Activated T-cell treated with anti-CD3 and anti-CD28 coated beads for 4 hours (primary cell): ENCODE results near the gene CDC37.
"Not testable (repeated sequence)": the region's sequence is repeated elsewhere in the genome, so short reads cannot be mapped to it uniquely, and the experiment has no call there.

Source experiments
- DNase-seq: peaks from one replicate; pipeline ENCODE4 v3.0.0-alpha.2; 2020

CDC37 gene

DNA sequence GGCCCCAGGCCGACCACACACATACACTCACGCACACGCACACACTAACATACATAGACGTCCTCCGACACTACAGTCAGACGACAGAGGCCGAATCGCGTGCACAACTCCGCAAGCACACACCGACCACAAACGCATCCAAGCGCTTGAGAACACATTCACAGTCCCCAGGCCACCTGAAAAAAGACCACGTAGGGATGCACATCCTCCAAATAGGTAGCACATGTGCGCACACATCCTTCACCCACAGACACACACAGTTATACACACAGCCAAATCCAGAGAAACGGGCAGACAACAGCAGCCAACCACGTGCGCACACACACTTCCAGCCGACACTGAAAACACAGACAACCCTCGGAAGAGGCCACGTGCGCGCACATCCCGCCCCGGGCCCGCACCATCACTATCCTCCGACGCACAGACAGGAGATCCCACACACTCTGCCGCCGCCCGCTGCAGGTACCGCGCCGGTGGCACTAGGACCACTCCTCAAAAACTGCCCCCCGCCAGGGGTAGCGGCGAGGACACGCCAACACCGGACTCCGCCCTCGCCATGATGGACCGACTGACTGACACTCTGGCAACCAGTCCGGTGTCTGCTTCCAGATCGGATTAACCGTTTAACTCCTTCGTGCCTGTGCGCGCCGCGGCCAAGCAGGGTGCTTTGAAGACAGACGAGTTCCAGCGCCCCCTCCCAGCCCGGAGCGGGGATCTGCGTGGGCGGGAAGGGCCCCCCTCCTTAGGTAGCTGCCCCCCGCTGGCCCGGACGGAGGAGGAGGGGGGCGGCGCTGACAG is 16.5 kb upstream of the CDC37 start:
- DNase-seq: no peak

DNA sequence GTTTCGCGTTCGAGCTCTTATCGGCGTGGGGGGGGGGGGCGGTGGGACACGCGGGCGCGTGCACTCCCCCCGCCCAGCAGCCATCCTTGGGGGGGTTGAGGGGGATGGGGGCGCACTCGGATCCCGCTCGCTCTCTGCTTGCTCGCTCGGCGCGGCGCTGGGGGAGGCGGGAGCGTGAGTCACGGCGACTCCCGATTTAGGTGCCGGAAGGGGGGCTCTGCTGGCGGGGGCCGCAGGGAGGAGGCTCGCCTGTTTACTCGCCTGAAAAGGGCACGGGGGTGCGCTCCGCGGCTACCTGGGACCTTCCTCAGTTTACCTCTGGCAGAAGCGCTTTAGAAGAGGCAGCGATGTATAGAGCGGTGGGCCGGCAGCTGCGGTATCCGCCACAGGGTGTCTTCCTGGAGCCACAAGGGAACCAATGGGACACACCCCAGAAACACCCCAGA is 15.9 kb upstream of the CDC37 start:
- peak; percentile 52 for DNase-seq

DNA sequence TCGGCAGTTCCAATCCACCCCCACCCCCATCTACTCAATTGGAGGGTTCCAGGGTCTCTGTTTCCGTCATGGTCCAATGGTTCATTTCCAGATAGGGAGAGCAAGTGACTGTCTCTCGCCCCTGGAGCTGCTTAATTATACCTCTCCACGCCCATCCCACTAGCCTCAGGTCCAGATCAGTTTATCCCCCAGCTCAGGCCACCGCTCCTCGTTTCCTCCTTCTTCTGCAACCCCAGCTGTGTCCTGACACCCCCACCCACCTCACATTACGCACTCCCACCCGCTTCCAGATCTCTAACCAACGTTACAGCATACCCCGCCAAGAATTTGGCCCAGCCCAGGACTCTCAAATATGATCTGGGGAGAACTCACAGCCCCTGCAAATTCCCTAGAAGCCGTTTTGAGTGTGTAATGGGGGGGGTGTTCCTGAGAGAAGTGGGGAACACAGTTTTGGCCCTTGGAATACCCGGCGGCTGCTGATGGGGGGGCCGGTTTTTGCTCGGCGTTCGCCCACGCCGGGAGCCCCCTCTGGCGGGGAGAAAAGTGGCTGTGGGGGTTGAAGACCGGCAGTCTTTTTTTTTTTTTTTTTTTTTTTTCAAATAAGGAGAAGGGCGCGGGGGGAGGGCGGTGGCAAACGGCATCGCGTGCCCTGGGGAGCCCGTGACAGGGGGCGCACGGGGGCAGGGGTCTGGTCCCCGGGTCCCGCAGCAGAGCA is 15.3 kb upstream of the CDC37 start:
- DNase-seq: no peak

- no peak for DNase-seq
Measured at GRCh38 chr19:10418235-10418484, 14.8 kb upstream of the CDC37 start.

DNA sequence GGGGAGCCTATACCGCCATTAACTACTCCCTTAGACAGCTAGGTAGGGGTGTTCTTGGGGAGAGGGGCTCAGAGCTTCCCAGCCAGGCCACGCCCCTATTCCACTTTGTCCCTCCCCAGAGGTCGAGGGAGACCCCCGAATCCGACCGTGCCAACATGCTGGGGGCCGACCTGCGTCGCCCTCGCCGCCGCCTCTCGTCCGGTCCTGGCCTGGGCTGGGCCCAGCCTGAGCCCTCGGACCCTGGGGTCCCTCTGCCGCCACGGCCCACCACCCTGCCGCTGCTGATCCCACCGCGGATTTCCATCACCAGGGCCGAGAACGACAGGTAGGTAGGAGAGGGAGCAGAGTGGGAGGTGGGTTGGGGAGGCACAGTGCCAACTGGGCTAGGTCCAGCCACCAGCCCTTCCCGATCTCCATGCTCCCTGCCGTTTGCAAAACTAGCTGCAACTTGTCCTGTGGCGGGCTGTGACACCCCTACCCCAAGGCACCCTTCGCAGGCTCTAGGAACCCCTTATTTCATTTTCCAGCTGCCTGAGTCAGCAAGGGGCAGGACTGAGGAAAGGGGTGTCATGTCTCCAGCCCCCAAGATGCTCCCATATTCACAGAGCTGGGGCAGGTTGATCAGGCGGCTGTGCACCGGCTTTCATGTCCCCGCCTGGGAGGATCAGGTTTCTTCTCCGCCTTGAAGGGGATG is 14.3 kb upstream of the CDC37 start:
- no peak for DNase-seq

GRCh38 chr19:10416380-10417257 is 13.3 kb upstream of the CDC37 start:
- DNase-seq: peak; percentile 93

DNA sequence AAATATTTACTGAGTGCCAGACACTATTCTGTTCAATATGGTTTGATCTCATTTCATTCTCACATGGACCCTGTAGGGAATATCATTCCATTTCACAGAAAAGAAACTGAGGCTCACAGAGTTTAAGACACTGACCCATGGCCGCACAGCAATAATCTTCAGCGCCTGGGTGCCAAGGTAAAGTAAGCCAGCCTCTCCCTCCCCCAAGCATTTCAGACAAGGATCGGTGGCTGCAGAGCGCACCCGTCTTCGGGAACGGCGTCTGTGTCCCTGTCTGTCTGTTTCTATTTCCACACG is 12.7 kb upstream of the CDC37 start:
- DNase-seq: no peak

GRCh38 chr19:10412257-10412977 is 9.1 kb upstream of the CDC37 start:
- no peak for DNase-seq

DNA sequence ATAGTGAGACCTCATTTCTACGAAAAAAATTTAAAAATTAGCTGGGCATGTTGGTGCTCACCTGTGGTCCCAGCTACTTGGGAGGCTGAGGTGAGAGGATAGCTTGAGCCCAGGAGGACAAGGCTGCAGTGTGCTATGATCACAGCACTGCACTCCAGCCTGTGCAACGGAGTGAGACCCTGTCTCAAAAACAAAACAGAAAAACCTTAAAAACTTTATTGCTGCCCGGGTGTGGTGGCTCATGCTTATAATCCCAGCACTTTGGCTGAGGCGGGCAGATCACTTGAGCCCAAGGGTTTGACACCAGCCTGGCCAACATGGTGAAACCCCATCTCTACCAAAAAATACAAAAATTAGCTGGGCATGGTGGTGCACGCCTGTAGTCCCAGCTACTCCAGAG is 7.9 kb upstream of the CDC37 start:
- DNase-seq: not testable (repeated sequence)

DNA sequence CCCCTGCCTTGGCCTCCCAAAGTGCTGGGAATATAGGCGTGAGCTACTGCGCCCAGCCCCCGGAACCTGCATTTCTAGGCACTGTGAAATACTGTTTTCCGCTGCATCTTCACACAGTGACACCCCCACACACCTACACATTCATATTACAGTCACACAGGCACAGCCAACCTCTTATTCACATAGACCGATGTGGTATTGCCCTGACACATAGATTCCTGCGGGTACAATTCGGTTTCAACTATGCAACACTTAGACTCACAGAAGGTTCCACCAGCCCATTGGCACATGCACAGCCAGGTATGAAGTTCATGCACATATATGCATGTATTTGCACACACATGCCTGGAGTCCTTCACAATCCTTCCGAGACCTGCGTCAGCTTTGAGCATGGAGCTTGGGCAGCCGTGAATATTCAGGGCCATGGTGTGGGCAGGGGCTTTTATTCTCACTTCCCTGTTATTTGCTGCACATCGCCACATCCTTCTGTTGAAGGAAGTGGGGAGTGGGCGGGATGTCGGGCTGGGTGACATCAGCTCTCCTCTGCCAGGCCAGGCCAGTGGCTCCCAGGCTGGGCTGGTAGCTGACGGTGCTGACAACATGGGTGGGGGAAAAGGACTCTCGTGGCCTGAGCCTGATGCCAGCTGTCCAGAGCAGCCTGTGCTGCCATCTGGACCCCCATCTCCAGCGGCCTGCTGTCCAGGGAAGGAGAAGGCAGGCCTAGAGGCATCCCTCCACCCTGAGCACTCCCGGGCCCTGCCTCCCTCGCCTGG is 5.4 kb upstream of the CDC37 start:
- peak; percentile 46 for DNase-seq

DNA sequence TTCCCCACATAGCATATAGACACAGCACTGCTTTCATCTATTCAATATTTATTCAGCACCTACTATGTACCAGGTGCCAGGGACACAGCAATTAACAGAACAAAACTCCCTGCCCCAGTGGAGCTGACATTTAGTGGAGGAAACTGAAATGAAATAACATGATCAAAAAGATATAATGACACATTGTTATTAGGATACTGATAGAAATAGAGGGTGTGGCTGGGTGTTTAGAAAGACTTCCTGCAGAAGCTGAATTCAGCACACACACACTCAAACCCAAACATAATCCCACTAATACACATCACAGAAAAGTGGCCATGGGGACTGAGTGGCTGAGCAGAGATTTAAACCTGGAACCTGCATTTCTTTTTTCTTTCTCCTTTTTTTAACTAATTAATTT is 3.8 kb upstream of the CDC37 start:
- no peak for DNase-seq

DNA sequence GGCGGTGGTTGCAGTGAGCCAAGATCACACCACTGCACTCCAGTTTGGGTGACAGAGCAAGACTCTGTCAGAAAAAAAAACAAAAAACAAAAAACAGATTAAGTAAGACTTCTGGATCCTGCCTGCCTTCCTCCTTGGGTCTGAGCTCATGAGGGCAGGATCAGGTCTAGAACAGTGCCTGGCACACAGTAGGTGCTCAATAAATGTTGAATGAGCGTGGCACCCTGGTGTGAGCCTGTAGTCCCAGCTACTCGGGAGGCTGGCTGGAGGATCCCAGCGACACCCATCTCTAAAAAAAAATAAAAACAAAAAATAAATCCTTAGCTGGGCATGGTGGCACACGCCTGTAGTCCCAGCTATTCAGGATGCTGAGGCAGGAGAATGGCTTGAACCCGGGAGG is 2.8 kb upstream of the CDC37 start:
- DNase-seq: no peak

- DNase-seq: no peak
Measured at GRCh38 chr19:10404888-10405820, 1.8 kb upstream of the CDC37 start.

DNA sequence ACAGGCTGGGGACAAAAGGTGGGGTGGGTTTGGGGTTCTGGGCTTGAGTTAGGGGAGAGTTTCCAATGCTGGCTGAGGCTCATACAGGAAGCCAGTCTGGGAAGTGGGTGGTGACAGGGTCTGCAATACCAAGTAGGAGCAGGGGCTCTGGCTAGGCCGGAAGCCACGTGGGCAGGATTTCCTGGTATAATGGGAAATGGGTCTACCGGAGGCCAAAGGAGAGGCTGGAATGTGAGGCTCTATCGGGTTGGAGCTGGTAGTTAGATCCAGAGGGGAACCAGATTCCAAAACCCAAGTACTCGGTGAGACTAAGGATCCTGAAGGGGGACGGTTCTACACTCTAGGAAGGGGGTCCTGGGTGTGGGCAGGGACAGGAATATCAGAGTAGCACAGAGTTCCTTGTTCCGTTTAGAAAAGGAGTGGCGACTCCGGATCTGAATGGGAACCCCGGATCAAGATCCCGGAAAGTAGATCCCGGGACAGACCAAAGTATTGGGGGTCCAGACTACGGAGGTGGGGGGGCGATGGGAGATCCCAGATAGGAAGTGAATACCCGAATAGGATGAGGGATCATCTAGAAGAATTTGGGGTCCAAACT is 802 bp downstream of the CDC37 start:
- no peak for DNase-seq

GRCh38 chr19:10399878-10400277 is 3.5 kb downstream of the CDC37 start:
- DNase-seq: no peak

- not testable (repeated sequence) for DNase-seq
Measured at GRCh38 chr19:10399340-10399739, 4.0 kb downstream of the CDC37 start.

GRCh38 chr19:10398819-10399218 is 4.5 kb downstream of the CDC37 start:
- no peak for DNase-seq

DNA sequence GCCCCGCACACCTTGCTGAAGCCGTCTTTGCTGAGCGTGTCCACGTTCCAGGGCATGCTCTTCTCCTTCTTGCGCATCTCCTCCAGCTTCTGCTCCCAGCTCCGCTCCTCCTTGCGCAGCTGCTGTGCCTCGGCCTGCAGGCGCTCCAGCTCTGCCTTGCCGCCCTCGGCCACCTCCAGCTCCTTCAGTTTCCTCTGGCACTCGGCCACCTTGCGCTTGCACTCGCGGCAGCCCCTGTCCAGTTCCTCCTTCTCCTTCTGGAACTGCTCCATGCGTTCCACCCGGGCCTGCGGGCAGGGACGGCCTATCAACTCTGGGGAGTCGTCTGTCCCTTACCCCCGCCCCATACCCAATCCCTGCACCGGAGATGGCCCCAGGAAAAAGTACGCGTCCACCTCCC is 7.4 kb downstream of the CDC37 start:
- DNase-seq: no peak

DNA sequence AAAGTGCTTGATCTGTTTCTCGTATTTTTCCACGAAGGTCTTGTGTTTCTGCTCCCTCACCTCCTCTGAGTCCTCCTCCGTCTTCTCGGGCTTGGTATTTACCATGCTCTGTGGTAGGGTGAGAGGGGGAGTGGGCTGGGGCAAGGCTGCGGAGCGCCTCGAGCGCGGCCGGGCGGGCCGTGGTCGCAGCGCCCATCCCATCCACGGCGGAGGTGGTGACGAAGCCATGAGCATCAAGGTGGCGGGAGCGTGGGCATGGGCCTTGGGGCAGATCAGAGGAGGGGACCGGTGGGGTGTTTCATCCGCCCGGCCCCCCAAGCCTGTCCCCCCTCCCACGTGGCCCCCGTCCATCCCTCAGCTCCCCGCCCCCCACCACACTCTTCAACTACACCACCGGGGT is 7.9 kb downstream of the CDC37 start:
- DNase-seq: no peak

- DNase-seq: no peak
Measured at GRCh38 chr19:10395003-10395402, 8.3 kb downstream of the CDC37 start.
